GM19035 (cell line): ENCODE results near the gene PARP2.
"Not testable (repeated sequence)": the region's sequence is repeated elsewhere in the genome, so short reads cannot be mapped to it uniquely, and the experiment has no call there.

Source experiments
- ATAC-seq: cut with Tn5 transposase; IDR thresholded peaks from one replicate; pipeline ENCODE4 v1.9.1; 2021; ENCODE audit not compliant: unreplicated experiment

The PARP2 gene

DNA sequence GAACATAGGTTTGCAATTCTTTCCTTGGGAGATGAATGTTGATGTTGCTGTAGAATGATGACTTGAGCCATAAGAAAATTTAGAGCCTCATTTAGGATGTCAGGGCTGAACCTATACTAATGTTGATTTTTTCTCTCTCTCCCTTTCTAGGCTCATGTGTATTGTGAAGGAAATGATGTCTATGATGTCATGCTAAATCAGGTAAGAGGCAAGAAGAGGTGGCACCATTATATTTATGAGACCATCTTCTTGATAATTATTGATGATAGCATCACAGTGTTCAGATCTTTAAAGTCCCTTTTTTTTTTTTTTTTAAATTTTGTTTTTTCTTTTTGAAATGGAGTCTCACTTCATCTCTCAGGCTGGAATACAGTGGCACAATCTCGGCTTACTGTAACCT, 3.3 kb downstream of the PARP2 start:
- no peak for ATAC-seq

DNA sequence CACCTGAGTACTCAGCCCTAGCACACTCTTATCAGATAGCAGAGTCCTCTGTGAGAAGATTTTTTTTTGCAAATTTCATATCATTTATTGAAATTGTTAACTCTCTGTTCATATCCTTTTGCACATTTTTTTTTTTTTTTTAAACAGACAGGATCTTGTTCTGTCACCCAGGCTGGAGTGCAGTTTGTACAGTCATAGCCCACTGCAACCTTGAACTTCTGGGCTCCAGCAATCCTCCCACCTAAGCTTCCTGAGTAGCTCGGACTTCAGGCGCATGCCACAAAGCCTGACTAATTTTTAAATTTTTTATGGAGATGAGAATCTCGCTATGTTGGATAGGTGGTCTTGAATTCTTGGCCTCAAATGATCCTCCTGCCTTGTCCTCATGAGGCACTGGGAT, 4.3 kb downstream of the PARP2 start:
- ATAC-seq, result no peak

DNA sequence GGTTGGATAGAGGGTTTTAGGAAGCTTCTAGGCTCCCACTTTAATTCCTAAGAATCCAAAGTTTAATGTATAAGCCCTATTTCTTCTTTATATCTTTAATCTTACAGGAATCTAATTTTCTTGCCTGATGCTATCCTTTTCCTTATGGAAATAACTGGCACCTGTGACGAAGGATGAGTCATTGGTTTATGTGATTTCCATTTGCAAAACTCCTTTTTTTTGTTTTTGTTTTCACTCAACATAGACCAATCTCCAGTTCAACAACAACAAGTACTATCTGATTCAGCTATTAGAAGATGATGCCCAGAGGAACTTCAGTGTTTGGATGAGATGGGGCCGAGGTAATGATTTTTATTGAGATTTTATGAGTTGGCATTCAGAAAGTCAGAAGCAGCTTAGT, 6.8 kb downstream of the PARP2 start:
- ATAC-seq, result no peak

DNA sequence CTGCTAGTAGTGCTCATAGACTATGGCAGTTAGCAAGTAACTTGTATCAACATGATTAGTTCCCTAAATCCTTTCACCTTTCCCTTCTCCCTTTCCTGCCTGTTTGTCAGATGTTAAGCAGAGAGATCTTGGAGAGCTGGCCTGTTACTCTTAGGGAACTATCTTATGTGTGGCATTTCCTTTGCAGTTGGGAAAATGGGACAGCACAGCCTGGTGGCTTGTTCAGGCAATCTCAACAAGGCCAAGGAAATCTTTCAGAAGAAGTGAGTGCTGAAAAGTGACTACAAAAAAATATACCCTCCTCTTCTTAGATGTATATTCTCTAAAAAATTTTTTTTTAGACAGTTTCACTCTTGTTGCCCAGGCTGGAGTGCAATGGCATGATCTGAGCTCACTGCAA, 7.4 kb downstream of the PARP2 start:
- ATAC-seq, result no peak

DNA sequence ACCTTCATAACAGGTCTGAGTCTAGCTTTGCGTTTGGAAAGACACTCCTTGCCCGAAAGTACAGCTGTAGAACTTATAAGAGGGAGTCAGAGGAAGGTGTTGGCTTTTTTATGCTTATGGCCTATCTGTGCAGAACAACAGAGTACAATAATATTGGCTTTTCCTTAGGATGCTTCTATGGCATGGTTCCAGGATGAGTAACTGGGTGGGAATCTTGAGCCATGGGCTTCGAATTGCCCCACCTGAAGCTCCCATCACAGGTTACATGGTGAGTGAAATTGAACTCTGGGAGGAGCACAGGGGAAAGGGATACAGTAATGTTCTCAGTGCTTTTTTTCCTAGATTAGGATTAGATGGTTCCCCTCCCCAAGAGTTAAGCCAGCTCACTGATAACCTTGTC, 13.0 kb downstream of the PARP2 start:
- no peak for ATAC-seq

DNA sequence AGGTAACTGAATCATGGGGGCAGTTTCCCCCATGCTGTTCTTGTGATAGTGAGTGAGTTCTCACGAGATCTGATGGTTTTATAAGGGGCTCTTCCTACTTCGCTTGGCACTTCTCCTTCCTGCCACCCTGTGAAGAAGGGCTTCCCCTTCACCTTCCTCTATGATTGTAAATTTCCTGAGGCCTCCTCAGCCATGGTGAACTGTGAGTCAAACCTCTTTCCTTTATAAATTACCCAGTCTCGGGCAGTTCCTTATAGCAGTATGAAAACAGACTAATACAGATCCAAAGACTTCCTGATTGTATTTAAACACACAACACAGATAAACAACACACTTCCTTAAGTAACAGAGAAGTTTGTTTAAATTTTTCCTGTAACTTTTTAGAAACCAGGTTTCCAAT, 15.0 kb downstream of the PARP2 start:
- ATAC-seq, result not testable (repeated sequence)

DNA sequence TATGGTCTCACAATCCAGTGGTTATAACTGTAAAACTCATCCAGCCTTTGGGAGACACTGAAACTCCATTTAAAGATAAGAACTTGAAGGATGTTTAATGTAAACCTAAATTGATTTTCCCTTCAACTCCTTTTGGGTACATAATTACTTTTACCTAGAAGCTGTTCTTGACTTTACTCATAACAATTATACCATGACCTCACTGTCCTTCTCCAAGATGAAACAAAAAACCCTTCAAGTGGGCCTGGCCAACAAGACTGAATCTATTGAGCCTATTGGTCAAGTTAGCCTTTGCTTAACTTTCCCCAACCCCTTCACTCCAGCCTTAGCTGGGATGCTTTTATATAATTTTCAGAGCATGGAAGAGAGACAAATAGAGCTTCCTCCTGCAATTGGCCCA, 22.5 kb downstream of the PARP2 start:
- ATAC-seq, result no peak

DNA sequence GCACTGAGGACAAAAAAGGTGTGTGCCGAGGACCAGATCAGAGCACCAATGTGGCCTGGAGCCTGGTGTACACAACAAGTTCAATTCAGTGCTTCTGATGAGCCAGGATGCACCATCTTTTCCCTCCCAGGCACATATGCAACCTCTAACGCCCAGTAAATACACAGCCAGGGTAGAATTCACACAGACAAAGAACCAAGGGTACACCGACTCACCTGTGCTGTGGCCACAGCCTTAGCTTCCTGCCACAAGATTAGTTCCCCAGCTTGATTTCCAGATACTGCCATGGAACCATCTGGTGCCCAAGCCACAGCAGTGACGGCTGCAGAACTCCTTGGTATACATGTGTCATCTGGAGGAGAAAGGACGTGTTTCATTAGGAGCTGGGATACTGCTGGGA, 29.4 kb downstream of the PARP2 start:
- ATAC-seq, result no peak

DNA sequence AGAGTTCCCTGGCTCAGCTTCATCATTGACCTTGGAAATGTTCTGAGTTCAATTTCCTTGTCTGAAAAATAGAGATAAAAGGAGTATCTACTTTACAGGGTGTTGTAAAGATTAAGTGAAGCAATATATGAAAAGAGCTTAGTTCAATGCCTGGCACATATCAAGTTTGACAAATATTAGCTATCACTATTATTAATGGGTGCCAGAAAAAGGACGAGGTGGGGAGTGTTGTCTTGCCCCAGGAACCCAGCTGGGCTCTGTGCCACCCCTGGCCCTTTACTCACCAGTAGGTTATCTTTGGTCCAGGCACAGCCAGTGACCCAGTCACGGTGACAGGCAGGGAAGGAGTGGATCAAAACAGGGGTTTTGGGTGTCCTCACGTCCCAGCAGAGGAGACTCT, 32.0 kb downstream of the PARP2 start:
- ATAC-seq, result no peak

DNA sequence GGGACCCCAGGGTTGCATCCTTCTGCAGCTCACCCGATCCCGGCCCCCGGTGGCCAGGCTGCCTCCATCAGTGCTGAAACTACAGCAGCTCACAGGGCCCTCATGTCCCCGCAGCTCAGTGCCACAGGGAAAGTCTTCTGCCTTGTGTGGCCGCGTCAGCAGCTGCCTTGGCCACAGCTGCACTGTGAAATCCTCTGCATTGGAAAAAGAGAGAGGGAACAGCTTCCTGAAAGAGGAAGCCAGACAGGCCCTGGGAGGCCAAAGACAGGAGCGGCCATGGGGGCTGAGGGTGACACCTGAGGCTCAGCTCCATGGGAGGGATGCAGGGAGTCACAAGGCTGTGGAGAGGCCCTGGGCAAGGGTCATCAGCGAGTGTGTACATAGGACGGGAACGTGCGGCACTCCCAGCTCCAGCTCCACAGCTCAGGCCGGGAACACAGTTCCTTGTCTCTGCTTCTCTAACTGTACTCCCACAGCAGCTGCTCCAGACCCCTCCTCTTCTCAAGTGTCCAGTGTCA, 32.7 kb downstream of the PARP2 start:
- no peak for ATAC-seq

DNA sequence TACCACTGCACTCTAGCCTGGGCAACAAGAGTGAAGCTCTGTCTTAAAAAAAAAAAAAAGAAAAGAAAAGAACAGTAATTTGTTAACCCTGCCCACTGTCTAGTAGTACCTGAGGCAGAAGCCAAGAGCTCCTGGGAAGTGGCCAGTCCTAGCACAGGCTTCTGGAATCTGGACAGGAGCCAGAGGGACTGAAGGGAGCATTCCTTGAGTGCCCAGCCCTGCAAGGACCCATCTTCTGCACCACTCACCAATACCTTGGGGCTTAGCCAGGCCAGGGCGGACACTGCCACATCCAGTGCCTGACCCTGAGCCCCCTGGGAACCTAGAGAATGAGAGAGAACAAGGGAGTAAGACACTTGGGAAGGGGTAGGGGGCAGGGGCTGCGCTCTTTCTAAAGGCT, 33.7 kb downstream of the PARP2 start:
- no peak for ATAC-seq

DNA sequence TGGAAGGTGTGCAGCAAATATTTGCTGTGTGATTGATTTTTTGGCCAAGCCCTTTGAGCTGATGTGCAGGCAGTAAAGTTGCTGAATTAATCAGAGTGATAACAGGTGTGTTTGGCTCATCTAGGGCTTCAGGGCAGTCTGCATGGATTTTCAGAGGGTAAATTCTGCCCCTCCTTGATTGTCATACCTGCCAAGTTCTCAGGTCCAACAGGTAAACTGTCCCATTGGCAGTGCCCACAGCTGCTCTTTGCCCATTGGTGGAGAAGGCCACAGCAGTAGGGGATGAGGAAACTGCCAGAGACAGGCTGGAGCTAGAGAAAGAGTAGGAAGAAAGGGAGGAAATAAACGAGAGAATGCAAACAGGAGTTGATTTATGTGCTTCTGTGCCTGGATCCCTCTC, 36.3 kb downstream of the PARP2 start:
- ATAC-seq, result no peak

DNA sequence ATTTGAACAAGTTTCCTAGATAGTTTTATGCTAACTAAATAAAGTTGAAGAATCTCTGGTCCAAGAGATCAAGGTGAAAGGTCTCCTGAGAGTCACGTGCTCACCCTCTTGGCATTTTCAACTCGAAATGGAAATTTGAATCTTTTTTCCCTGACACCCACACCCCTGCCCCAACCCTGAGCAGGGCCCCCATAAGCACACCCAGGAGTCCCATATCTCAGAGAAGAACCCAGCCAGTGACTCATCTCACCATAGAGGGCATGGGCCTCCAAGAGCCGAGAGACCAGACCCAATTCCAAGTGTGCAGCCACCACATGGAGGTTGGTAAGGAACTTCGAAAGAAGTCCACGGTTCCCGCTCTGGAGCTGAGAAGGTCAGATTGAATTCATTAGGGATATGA, 37.2 kb downstream of the PARP2 start:
- no peak for ATAC-seq

DNA sequence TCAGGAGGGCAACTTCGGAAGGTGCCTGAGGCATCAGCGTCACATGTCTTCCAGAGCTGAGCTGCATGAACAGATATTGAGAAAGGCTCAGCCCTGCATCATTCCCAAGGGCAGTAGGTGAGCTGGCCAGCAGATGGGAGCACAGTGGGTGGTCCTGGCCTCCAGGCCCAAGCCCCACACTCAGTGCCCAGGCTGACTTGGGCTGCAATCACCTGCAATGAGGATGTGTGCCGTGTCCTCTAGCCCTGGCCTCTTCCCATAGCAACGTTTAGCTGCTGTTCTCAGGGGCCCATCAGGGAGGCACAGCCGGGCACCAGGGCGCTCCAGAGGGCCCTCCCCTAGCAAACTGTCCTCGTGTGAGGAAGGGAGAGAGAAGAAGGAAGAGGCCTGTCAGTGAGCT, 37.9 kb downstream of the PARP2 start:
- ATAC-seq, result no peak

DNA sequence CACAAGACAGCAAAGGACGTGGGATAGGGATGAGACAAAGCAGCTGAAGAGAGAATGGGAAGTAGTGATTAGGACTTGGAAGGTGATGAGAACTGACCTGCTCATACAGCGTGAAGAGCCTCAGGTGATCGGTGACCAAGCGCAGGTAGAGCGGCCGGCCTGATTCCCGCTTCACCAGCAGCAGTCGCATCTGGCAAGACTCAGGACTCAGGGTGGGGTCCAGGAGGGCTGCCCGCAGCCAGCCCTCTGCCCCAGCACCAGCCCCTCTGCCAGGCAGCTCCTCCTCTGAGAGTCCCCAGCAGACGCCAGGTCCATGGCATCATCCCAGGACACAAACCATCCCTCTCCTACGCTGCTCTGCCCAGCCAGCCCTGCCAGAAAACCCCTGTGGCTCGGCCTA, 39.1 kb downstream of the PARP2 start:
- no peak for ATAC-seq

DNA sequence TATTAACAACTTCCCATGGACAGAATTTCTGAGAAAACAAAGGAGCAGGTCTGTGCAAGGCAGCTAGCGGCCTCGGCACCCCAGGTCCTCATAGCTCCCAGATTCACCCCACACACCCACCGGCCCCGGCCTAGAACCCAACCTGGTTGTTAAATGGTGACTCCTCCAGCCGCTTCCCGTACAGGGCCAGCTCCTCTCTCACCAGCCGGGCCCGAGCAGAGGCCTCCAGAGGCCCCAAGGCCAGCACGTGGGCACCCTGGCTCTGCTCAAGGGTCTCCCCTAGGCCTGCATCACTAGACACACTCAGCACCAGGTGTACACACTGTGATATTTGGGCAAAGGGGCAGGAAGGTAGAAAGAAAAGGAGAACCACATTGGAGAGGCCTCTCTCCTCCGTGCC, 39.6 kb downstream of the PARP2 start:
- no peak for ATAC-seq

DNA sequence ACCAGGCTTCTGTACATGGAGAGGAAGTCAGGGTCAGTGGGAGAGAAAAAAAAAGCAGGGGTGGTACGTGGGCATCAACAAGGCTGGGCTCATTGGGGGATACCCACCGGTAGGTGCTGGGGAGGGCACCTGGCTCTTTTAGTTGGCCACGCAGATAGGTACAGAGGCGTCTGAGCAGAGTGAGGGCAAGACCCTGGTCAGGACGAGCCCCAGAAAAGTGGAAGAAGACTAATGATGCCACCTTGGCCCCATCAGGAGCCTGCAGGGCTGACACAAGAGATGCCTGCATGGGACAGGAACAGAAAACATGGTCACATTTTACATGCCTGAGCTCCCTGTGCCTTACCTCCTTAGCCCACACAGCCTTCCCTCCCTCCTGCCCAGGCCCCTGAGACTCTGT, 40.2 kb downstream of the PARP2 start:
- no peak for ATAC-seq

DNA sequence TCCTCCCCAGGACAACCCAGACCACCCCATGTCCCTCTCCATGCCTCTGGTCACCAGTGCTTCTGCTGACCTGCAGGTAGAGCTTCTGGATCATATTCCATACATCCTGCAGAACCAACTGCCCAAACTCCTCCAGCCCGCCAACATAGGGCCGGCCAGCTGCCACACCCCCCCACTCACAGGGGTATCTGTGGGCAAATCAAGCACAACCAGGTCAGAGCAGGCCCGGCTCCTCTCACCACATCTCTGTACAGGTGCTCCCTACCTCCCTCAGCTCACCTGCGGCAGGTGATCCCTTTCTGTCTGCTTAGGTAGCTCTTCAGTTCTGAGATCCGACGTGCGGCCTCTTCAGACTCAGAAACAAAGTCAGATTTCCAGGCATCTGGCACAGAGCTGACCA, 40.9 kb downstream of the PARP2 start:
- no peak for ATAC-seq

DNA sequence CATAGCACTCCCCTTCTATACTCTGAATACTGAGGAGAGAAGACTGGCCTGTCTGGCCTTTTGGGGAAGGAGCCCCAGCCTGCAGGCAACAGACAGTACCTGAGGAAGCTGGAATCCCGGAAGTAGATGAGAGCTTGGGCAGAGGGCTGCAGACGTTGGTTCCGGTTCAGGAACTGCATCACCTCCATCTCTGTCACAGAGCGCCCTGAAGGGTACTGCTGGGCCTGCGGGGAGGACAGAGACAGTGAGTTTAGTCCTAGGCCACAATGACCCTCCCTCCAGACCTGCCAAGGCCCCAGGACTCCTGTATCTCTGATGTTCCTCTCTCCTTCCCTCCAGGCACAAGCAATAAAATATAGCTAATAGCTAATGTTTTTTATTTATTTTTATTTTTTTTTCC, 41.5 kb downstream of the PARP2 start:
- no peak for ATAC-seq

DNA sequence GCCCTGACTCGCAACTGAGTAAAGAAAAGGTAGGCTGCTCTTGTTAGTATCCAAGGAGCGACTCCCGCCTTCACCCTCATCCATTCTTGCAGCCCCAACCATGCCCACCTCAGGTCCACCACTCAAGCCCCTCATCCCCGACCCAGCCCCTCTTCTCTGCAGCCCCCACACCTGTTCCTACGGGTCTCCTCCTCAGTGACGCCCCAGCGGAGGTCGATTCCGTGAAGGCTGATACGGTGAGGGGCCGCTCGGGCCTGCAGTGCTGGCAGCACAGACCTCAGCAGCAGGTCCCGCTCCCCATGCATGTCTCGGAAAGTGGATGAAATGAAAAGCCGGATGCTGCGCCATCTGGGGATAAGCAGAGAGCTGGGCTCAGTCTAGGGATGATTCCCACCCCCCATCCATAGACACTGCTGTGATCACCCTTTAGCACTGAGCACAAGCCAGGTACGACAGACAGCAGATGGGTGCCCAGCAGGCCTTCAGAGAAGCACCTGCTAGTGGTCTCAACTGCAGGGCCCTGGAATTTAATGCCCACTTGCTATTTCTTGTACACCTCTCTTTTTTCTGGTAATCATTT, 42.9 kb downstream of the PARP2 start:
- no peak for ATAC-seq

DNA sequence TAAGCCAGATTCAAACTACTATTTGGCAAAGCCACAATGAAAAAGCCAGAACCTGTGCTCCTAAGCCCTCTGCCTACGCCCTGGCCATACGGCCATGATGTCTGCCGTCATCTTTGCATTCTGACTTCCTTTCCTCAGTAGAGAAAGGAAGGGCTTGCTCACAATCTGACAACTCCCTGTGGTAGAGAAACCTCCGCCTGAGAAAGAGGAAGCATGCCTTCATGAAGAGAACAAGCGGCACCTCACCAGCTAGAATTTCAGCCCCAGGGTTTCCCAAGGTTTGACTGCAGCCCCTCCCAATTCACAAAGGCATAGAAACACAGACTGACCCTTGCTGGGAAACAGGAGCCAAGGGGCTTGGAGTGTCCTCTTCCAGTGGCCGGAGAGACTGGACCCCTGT, 44.1 kb downstream of the PARP2 start:
- no peak for ATAC-seq

DNA sequence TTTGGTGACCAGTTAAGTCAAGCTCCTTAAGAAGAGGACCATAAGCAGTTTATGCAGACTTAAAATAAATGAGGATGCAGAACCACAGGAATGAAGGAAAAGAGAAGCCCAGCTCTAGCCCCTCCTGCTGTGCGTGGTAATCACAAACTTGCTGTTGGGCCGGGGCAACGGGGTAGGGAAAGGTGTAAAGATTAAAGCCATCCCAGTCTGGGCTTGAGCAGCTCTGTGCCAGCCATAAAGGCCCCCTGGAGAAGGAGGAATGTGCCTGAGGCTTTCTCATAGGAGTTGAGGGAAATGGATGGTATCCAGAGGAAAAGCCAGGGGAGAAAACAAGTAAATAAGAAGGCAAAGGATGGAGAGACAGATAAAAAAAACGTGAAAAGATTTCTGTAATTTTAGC, 44.7 kb downstream of the PARP2 start:
- no peak for ATAC-seq

DNA sequence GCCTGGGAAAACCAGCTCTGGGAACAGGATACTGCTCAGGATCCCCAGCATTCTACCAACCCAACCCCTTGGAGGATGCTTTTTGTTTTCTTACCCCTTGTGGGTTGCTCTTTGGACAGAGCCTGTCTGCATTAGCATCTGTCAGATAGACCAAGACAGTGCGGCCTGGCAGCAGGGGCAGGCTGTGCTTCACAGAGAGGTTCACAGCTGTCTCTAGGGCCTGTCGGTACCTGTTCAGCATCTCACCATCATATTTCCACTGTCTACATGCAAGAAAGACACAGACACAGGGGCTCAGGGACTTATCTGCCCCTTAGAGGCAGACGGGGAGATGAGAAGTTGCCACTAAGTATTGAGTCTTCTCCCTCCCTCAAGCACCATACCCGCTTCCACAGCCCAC, 48.1 kb downstream of the PARP2 start:
- no peak for ATAC-seq

DNA sequence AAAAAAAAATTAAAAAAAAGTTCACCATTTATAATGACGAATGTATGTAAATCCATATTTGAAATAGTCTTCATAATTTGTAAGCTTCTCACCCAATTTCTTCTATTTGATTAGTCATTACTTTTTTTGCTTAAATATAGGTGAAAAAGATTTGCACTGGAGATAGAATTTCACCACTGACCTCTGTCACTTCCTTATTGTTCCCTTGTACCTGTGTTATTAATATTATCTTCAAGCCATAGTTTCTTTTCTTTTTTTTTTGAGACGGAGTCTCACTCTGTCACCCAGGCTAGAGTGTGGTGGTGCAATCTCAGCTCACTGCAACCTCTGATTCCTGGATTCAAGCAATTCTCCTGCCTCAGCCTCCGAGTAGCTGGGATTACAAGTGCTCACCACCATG, 54.1 kb downstream of the PARP2 start:
- no peak for ATAC-seq
